Sigmoid colon (tissue), 7 donors: ENCODE measurements around the gene PRKG1. TPM values are rescaled to one million over a fixed set of nuclear protein-coding genes. Genes with fewer than 3 reads are reported as not detected.

Experiments used
- DNase-seq: peaks from one replicate; pipeline ENCODE4 v3.0.0-alpha.2; 2019
- H3K27ac ChIP-seq, 4 donors: fragments of 200-600 bp; sonication (generic); one replicate each; pipeline ENCODE4 v1.5.1; 2016 to 2019; ENCODE audit warnings: mild to moderate bottlenecking in 1 of 4
- H3K27me3 ChIP-seq, 3 donors: fragments of 200-600 bp; sonication (generic); one replicate each; pipeline ENCODE4 v1.5.1; 2019; ENCODE audit warnings: mild to moderate bottlenecking in 1 of 3
- H3K36me3 ChIP-seq, 4 donors: fragments of 200-600 bp; sonication (generic); one replicate each; pipeline ENCODE4 v1.5.1; 2016 to 2019
- H3K4me1 ChIP-seq, 4 donors: fragments of 200-600 bp; sonication (generic); one replicate each; pipeline ENCODE4 v1.5.1; 2017 to 2019
- H3K4me3 ChIP-seq, 4 donors: fragments of 200-600 bp; sonication (generic); one replicate each; pipeline ENCODE4 v1.5.1; 2017 to 2019; ENCODE audit warnings: mild to moderate bottlenecking in 2 of 4, moderate library complexity in 1 of 4
- H3K9me3 ChIP-seq, 4 donors: fragments of 200-600 bp in 3 of 4; sonication (generic) in 3 of 4; one replicate each; pipeline versions ENCODE4 v1.5.1 to v1.6.1; 2013 to 2019
- CTCF ChIP-seq, 4 experiments: fragments of 450-650 bp in 3 of 4; fragments of 200-600 bp in 1 of 4; IDR thresholded peaks; one replicate each; pipeline ENCODE4 v1.5.1; 2016 to 2019; ENCODE audit warnings: antibody characterized with exemption in 4 of 4, mild to moderate bottlenecking in 3 of 4, moderate library complexity in 2 of 4
- EP300 ChIP-seq, 4 donors: sonication (generic); formaldehyde crosslinking; IDR thresholded peaks; one replicate each; pipeline ENCODE4 v1.6.1; 2017; ENCODE audit warnings: antibody characterized with exemption in 4 of 4
- POLR2A ChIP-seq, 2 donors: fragments of 450-650 bp; IDR thresholded peaks; one replicate each; pipeline ENCODE4 v1.6.1; 2016; ENCODE audit warnings: antibody characterized with exemption in 2 of 2, mild to moderate bottlenecking in 2 of 2, moderate library complexity in 2 of 2
- POLR2AphosphoS5 ChIP-seq, 4 donors: sonication (generic); formaldehyde crosslinking; IDR thresholded peaks; one replicate each; pipeline ENCODE4 v1.6.1; 2017; ENCODE audit warnings: antibody characterized with exemption in 4 of 4
- WGBS, 2 donors: extraction: QIAGEN DNeasy Blood & Tissue Kit; methylation state at CpG; one replicate each; pipeline ENCODE4 v1.1.7; 2013; 5-methylcytosine and 5-hydroxymethylcytosine counted together
- intact Hi-C: fragments of 100-400 bp; cut with DNase I; formaldehyde crosslinking; loops from one replicate; pipeline ENCODE4 v1.15.1; 2023
- polyA plus RNA-seq, 3 donors: library from polyadenylated mRNA; stranded (reverse); fragments of 200-250 nt; gene quantifications; one replicate each; pipeline ENCODE4 v1.2.3, GENCODE V29; 2013
- total RNA-seq, 4 donors: library from RNA; depleted of rRNA; stranded (reverse); fragments of >200 nt; gene quantifications; one replicate each; pipeline ENCODE4 v1.1.0, GENCODE V29; 2016
- donor health status: healthy with polysubstance abuse.
- donor health status: Bipolar disorder and iron deficiency.
- donor health status: healthy.

The PRKG1 gene
- total and polyA plus RNA-seq, 7 donors: 3.7 to 92.9 (median 60.2) TPM

GRCh38 chr10:51178634-51179033 lies 104.3 kb downstream of the PRKG1 start:
- H3K9me3 ChIP-seq: no peaks in the 10 kb centered on the region
- intact Hi-C loops: no loop called here
- no peaks in the 10 kb centered on the region for H3K36me3 ChIP-seq
- no peak overlapping the region for H3K27ac ChIP-seq
- DNase-seq: no peak
- H3K27me3 ChIP-seq: no peaks in the 10 kb centered on the region
- peaks cover 0 to 9% (median 4%) of the 10 kb centered on the region in 4 donors for H3K4me1 ChIP-seq
- TF ChIP-seq POLR2A (IDR thresholded peaks at IDR 0.05): no peak
- TF ChIP-seq POLR2AphosphoS5 (IDR thresholded peaks at IDR 0.05): no peak
- TF ChIP-seq EP300 (IDR thresholded peaks at IDR 0.05): no peak
- TF ChIP-seq CTCF (IDR thresholded peaks at IDR 0.05): no peak
- H3K4me3 ChIP-seq: no peak overlapping the region

- Histone ChIP-seq H3K9me3 (no peaks in the 10 kb centered on the region), H3K36me3 (no peaks in the 10 kb centered on the region), H3K27ac (no peak overlapping the region), H3K4me1 (peaks cover 0 to 9% (median 4%) of the 10 kb centered on the region in 4 donors), H3K27me3 (no peaks in the 10 kb centered on the region), H3K4me3 (no peak overlapping the region)
- DNase-seq: no peak
- TF ChIP-seq POLR2A (IDR thresholded peaks at IDR 0.05) (no peak), EP300 (IDR thresholded peaks at IDR 0.05) (no peak), POLR2AphosphoS5 (IDR thresholded peaks at IDR 0.05) (no peak), CTCF (IDR thresholded peaks at IDR 0.05) (no peak)
- WGBS, 2 donors: 89 to 96% methylated on average over 4 of the region's 4 CpGs
- intact Hi-C loops: no loop called here
These were observed 105.9 kb downstream of the PRKG1 start for GRCh38 chr10:51180141-51180540.

- no peak overlapping the region for H3K27ac ChIP-seq
- H3K4me1 ChIP-seq: peaks cover 0 to 3% (median 0%) of the 10 kb centered on the region in 4 donors
- no peak for DNase-seq
- H3K36me3 ChIP-seq: no peaks in the 10 kb centered on the region
- intact Hi-C loops: no loop called here
- TF ChIP-seq POLR2A (IDR thresholded peaks at IDR 0.05): no peak
- no peaks in the 10 kb centered on the region for H3K9me3 ChIP-seq
- H3K27me3 ChIP-seq: no peaks in the 10 kb centered on the region
- H3K4me3 ChIP-seq: no peak overlapping the region
These were observed 109.5 kb downstream of the PRKG1 start for GRCh38 chr10:51183783-51184182.

- H3K36me3 ChIP-seq: no peaks in the 10 kb centered on the region
- 89 to 93% methylated on average over 2 of the region's 2 CpGs for WGBS, 2 donors
- H3K4me1 ChIP-seq: peaks cover 0 to 4% (median 0%) of the 10 kb centered on the region in 4 donors
- no peaks in the 10 kb centered on the region for H3K9me3 ChIP-seq
- TF ChIP-seq CTCF (IDR thresholded peaks at IDR 0.05) (no peak), POLR2A (IDR thresholded peaks at IDR 0.05) (no peak), EP300 (IDR thresholded peaks at IDR 0.05) (no peak), POLR2AphosphoS5 (IDR thresholded peaks at IDR 0.05) (no peak)
- intact Hi-C loops: no loop called here
- no peak overlapping the region for H3K27ac ChIP-seq
- no peaks in the 10 kb centered on the region for H3K27me3 ChIP-seq
- no peak overlapping the region for H3K4me3 ChIP-seq
- no peak for DNase-seq
These were observed 112.1 kb downstream of the PRKG1 start for GRCh38 chr10:51186361-51186760.

GRCh38 chr10:51188008-51188407 lies 113.7 kb downstream of the PRKG1 start:
- H3K27ac ChIP-seq: no peak overlapping the region
- intact Hi-C loops: no loop called here
- H3K4me1 ChIP-seq: peaks cover 0 to 19% (median 0%) of the 10 kb centered on the region in 4 donors
- no peak for TF ChIP-seq POLR2AphosphoS5 (IDR thresholded peaks at IDR 0.05)
- no peak for TF ChIP-seq POLR2A (IDR thresholded peaks at IDR 0.05)
- no peak for TF ChIP-seq EP300 (IDR thresholded peaks at IDR 0.05)
- no peak for TF ChIP-seq CTCF (IDR thresholded peaks at IDR 0.05)
- H3K27me3 ChIP-seq: no peaks in the 10 kb centered on the region
- 65 to 74% methylated on average over 2 of the region's 2 CpGs for WGBS, 2 donors
- DNase-seq: no peak
- no peaks in the 10 kb centered on the region for H3K36me3 ChIP-seq
- no peak overlapping the region for H3K4me3 ChIP-seq
- H3K9me3 ChIP-seq: no peaks in the 10 kb centered on the region
